GM21528 (cell line): ENCODE data around the gene SLC35F3.

Source experiments
- ATAC-seq: cut with Tn5 transposase; IDR thresholded peaks from one replicate; pipeline ENCODE4 v1.9.1; 2021; ENCODE audit warnings: mild to moderate bottlenecking, moderate library complexity; ENCODE audit not compliant: unreplicated experiment, low FRiP score

The SLC35F3 gene

GRCh38 chr1:233962878-233963277 lies 58.4 kb downstream of the SLC35F3 start:
- no peak for ATAC-seq

GRCh38 chr1:233965856-233966255 lies 61.4 kb downstream of the SLC35F3 start:
- ATAC-seq = no peak

- ATAC-seq = no peak
Measured at GRCh38 chr1:233971753-233972152, 67.3 kb downstream of the SLC35F3 start.

DNA sequence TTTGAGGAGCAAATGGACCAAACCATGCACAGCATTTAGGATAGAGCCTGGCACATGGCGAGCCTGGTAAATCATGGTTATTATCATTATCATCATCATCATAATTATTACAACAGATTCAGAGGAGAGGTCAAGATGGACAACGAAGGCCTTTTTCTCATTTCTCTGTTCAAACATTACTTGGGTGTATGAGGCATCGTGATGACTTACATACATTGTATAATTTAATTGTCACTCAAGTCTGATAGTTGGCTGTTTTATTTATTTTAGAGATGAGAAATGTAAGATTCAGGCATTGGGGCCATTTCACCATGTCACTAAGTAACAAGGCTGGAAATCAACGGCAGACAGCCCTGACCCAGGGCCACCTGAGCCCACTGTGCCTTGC lies 68.1 kb downstream of the SLC35F3 start:
- no peak for ATAC-seq

- no peak for ATAC-seq
Measured at GRCh38 chr1:233972951-233973635, 68.6 kb downstream of the SLC35F3 start.

DNA sequence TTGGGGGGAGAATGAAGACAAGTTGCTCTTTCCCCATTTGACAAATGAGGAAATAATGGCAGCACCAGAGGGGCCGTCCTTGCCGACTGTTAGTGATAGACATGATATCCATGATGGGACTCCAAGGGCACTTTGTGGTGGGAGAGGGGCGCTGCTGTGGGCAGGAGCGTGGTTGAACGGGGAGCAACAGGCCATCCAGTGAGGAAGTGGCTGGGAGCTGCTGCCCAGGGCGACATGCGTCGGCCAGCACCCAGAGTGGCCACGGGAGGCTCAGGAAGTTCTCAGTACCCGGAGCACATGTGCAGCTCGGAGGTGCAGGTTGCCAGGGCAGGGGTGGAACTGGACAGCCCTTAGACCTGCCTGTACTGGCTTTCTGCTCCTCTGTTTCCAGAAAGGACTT lies 71.0 kb downstream of the SLC35F3 start:
- no peak for ATAC-seq

DNA sequence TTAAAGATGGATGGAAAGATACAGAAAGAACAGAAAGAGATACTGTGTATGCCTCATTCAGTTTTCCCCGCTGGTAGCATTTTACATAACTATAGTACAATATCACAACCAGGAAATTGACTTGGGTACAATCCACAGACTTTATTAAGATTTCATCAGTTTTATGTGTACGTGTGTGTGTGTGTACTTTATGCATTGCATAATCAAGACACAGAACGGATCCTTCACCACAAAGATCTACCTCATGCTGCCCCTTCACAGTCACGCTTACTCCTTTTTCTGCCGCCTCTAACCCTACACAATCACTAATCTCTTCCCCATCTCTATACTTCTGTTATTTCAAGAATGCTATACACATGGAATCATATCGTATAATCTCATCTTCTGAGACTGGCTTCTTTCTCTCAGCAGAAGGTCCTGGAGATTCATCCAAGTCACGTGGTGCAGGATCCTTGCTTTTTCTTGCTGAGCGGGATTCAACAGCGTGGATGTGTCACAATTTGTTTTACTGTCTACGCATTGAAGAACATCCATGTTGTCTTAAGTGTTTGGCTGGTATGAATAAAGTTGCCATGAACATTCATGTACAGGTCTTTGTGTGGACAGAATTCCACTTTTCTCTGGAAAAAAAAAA lies 76.7 kb downstream of the SLC35F3 start:
- no peak for ATAC-seq

- ATAC-seq = no peak
Measured at GRCh38 chr1:233982827-233983518, 78.5 kb downstream of the SLC35F3 start.

- ATAC-seq = no peak
Measured at GRCh38 chr1:233983811-233984210, 79.3 kb downstream of the SLC35F3 start.

DNA sequence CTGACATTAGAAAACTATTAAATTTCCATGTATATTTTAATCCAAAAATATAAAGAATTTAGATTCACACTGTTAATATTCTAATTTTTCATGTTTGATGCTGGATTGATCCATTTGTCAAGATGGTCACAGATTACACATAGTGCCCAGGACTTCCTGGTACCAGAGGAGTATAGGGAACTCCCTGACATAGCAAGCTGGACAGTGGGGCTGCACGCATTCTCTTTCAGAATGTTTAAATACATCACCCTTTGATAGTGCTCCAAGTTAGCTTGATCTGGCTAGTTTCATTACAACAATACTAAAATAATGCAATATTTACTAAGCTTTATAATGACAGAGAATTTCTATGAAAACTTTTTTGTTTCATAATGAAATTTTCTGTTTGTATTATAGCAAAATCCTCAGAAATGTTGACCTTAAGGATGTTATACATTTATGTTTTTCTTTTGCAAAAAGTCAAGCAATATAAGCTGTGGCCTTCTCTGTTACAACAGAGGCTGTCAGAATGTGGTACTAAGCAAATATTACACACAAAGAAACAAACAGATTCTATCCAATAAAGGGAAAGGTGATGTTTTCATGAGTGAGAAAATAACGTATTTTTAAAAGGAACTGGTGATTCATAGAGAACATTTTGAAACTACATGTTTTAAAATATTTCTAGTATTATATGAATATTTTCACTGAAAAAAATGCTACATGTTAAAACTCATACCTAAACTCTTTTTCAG lies 84.7 kb downstream of the SLC35F3 start:
- no peak for ATAC-seq

- ATAC-seq = no peak
Measured at GRCh38 chr1:233990486-233990885, 86.0 kb downstream of the SLC35F3 start.

- no peak for ATAC-seq
Measured at GRCh38 chr1:233993651-233994050, 89.2 kb downstream of the SLC35F3 start.

DNA sequence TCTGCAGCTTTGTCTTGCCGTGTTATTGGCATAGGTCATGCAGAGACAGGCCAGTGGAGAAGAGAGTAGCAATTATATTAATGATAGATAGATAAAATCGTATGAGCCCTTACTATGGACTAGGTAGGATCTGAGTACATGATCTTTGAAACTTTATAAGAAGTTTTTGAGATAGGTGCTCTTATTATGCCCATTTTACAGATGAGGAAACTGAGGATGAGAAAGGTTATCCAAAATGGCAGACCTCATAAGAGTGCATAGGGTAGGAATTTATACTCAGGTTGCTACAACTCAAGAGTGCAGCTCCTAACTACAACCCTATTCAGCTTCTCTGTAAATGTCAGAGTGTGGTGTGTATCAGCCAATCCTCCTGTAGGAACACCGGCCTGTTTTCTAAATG lies 89.6 kb downstream of the SLC35F3 start:
- ATAC-seq = no peak

GRCh38 chr1:233998456-233998855 lies 94.0 kb downstream of the SLC35F3 start:
- no peak for ATAC-seq

GRCh38 chr1:233998891-233999290 lies 94.4 kb downstream of the SLC35F3 start:
- no peak for ATAC-seq

DNA sequence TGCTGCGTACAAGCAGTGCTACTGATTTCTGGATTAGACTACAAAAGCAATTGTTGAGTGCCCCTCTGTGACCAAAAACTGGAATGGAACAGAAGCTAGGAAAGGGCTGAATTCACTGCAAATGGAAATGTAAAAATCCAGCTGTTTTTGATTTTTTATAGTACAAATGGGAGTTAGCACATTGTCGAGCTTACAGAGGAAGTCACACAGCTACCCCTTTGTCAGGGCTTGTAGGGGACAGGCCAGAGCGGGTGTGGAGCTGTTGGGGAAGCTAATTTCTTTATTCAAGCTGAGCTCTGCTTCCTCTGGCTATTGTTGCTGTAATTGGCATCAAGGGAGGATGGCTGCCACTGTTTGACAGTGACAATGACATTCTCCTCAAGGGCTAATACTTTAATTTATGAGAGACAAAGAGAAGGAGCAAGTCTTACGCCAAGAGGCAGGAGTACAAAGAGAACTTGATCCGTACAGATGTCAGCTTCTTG lies 96.1 kb downstream of the SLC35F3 start:
- ATAC-seq = no peak

- ATAC-seq = no peak
Measured at GRCh38 chr1:234001817-234002216, 97.3 kb downstream of the SLC35F3 start.

GRCh38 chr1:234004591-234004990 lies 100.1 kb downstream of the SLC35F3 start:
- no peak for ATAC-seq

GRCh38 chr1:234007684-234008083 lies 103.2 kb downstream of the SLC35F3 start:
- ATAC-seq = no peak

DNA sequence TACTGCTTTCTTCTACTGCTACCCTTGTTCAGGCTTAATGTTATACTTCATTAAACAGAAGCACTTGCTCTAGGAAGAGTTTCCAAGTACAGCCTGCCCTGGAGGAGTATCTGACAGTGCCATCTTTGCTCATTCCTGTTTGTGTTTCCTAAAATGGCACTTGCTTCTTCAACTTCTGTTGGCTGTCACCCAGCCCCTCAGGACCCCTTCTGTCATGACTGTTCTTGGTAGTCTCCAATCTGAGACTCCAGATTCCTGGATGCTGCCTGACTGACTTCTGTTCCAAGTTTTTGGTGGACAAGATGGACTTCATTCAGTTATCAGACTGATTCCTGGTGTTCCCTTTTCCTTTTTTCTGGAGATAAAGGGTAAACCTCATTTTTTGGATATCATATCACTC lies 104.1 kb downstream of the SLC35F3 start:
- no peak for ATAC-seq

DNA sequence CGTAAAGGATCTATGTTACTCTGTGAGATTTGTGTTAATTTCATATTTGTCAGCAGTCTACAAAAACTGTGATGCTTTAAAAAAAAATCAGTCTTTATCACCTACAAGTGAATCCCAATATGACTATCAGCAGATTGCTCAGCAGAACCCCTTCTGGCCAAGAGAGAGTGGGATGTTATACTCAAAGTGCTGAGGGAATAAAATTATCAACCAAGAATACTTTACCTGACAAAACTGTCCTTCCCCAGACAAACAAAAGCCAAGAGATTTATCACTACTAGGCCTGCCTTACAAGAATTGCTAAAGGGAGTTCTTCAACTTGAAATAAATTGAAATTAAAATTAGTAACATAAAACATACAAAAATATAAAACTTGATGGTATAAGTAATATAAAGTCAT lies 105.2 kb downstream of the SLC35F3 start:
- no peak for ATAC-seq
